BLaER1 (cell line): ENCODE results near the gene COL18A1.

ENCODE experiments used
- H3K27ac ChIP-seq: shearing (Covaris generic); formaldehyde crosslinking; 2 replicates; pipeline ENCODE4 v1.8.1; 2022
- H3K27me3 ChIP-seq: shearing (Covaris generic); formaldehyde crosslinking; 2 replicates; pipeline ENCODE4 v1.8.1; 2022
- H3K36me3 ChIP-seq: shearing (Covaris generic); formaldehyde crosslinking; 2 replicates; pipeline ENCODE4 v1.8.1; 2022
- H3K4me1 ChIP-seq: shearing (Covaris generic); formaldehyde crosslinking; 2 replicates; pipeline ENCODE4 v1.8.1; 2022
- H3K4me2 ChIP-seq: shearing (Covaris generic); formaldehyde crosslinking; 2 replicates; pipeline ENCODE4 v1.8.1; 2022
- H3K4me3 ChIP-seq: shearing (Covaris generic); formaldehyde crosslinking; 2 replicates; pipeline ENCODE4 v1.8.1; 2022
- H3K9ac ChIP-seq: shearing (Covaris generic); formaldehyde crosslinking; 2 replicates; pipeline ENCODE4 v1.8.1; 2022
- H3K9me3 ChIP-seq: shearing (Covaris generic); formaldehyde crosslinking; 2 replicates; pipeline ENCODE4 v1.8.1; 2022
- H4K20me1 ChIP-seq: shearing (Covaris generic); formaldehyde crosslinking; 2 replicates; pipeline ENCODE4 v1.8.1; 2022
- Cebpa-rat ChIP-seq: shearing (Covaris generic); IDR thresholded peaks from 2 replicates; pipeline ENCODE4 v1.8.1; 2022

The COL18A1 gene

GRCh38 chr21:45388011-45388521 is 16.9 kb upstream of the COL18A1 start:
- TF ChIP-seq Cebpa-rat = no peak
- Histone ChIP-seq H4K20me1 (no peaks in the 10 kb centered on the region), H3K9ac (no peak overlapping the region), H3K4me1 (peaks cover 34% of the 10 kb centered on the region), H3K4me3 (no peak overlapping the region), H3K4me2 (peak overlapping the region; percentile 71), H3K27me3 (peaks cover 32% of the 10 kb centered on the region), H3K27ac (no peak overlapping the region), H3K9me3 (no peaks in the 10 kb centered on the region), H3K36me3 (no peaks in the 10 kb centered on the region)

- Histone ChIP-seq H3K36me3 (no peaks in the 10 kb centered on the region), H3K4me2 (no peak overlapping the region), H3K9me3 (no peaks in the 10 kb centered on the region), H3K9ac (no peak overlapping the region), H3K27me3 (peaks cover 31% of the 10 kb centered on the region), H3K4me3 (no peak overlapping the region), H3K4me1 (peaks cover 27% of the 10 kb centered on the region), H4K20me1 (no peaks in the 10 kb centered on the region), H3K27ac (no peak overlapping the region)
- no peak for TF ChIP-seq Cebpa-rat
These were observed 16.2 kb upstream of the COL18A1 start for GRCh38 chr21:45388611-45389296.

GRCh38 chr21:45390121-45390751 is 14.7 kb upstream of the COL18A1 start:
- TF ChIP-seq Cebpa-rat = no peak
- no peak overlapping the region for H3K27ac ChIP-seq
- peaks cover 23% of the 10 kb centered on the region for H3K4me1 ChIP-seq
- H3K4me3 ChIP-seq = no peak overlapping the region
- H3K9me3 ChIP-seq = no peaks in the 10 kb centered on the region
- peaks cover 34% of the 10 kb centered on the region for H3K27me3 ChIP-seq
- H3K36me3 ChIP-seq = no peaks in the 10 kb centered on the region
- no peak overlapping the region for H3K9ac ChIP-seq
- H4K20me1 ChIP-seq = no peaks in the 10 kb centered on the region
- no peak overlapping the region for H3K4me2 ChIP-seq

- TF ChIP-seq Cebpa-rat = no peak
- H3K27ac ChIP-seq = no peak overlapping the region
- no peaks in the 10 kb centered on the region for H4K20me1 ChIP-seq
These were observed 13.9 kb upstream of the COL18A1 start for GRCh38 chr21:45390831-45391742.

GRCh38 chr21:45391743-45392572 is 13.0 kb upstream of the COL18A1 start:
- no peak for TF ChIP-seq Cebpa-rat
- Histone ChIP-seq H3K27ac (no peak overlapping the region), H3K27me3 (peaks cover 34% of the 10 kb centered on the region), H3K9me3 (no peaks in the 10 kb centered on the region), H3K4me1 (peaks cover 23% of the 10 kb centered on the region), H3K4me3 (no peak overlapping the region), H3K36me3 (no peaks in the 10 kb centered on the region), H3K4me2 (no peak overlapping the region), H4K20me1 (no peaks in the 10 kb centered on the region), H3K9ac (no peak overlapping the region)

More at GRCh38 chr21:45390831-45391742, 13.9 kb upstream of the COL18A1 start:
- no peaks in the 10 kb centered on the region for H3K9me3 ChIP-seq
- H3K27me3 ChIP-seq = peaks cover 34% of the 10 kb centered on the region
- H3K4me2 ChIP-seq = no peak overlapping the region
- no peak overlapping the region for H3K9ac ChIP-seq
- H3K4me3 ChIP-seq = no peak overlapping the region
- H3K4me1 ChIP-seq = peaks cover 26% of the 10 kb centered on the region
- no peaks in the 10 kb centered on the region for H3K36me3 ChIP-seq

- Histone ChIP-seq H3K4me2 (no peak overlapping the region), H3K27me3 (peaks cover 34% of the 10 kb centered on the region), H3K36me3 (no peaks in the 10 kb centered on the region), H3K9ac (no peak overlapping the region), H3K9me3 (no peaks in the 10 kb centered on the region), H3K4me1 (peaks cover 17% of the 10 kb centered on the region), H3K4me3 (no peak overlapping the region), H3K27ac (no peak overlapping the region), H4K20me1 (no peaks in the 10 kb centered on the region)
- TF ChIP-seq Cebpa-rat = no peak
These were observed 12.4 kb upstream of the COL18A1 start for GRCh38 chr21:45392573-45392971.

GRCh38 chr21:45393021-45393420 is 11.9 kb upstream of the COL18A1 start:
- Histone ChIP-seq H3K27ac (no peak overlapping the region), H3K9ac (no peak overlapping the region), H3K9me3 (no peaks in the 10 kb centered on the region), H4K20me1 (no peaks in the 10 kb centered on the region), H3K36me3 (no peaks in the 10 kb centered on the region), H3K4me1 (peaks cover 12% of the 10 kb centered on the region), H3K27me3 (peaks cover 34% of the 10 kb centered on the region), H3K4me3 (no peak overlapping the region), H3K4me2 (no peak overlapping the region)
- no peak for TF ChIP-seq Cebpa-rat

- Histone ChIP-seq H3K9me3 (no peaks in the 10 kb centered on the region), H3K4me3 (no peak overlapping the region), H3K36me3 (no peaks in the 10 kb centered on the region)
These were observed 10.9 kb upstream of the COL18A1 start for GRCh38 chr21:45393833-45394638.

More at GRCh38 chr21:45393833-45394638, 10.9 kb upstream of the COL18A1 start:
- H4K20me1 ChIP-seq = no peaks in the 10 kb centered on the region
- H3K27ac ChIP-seq = no peak overlapping the region
- no peak overlapping the region for H3K9ac ChIP-seq
- H3K4me2 ChIP-seq = no peak overlapping the region
- peaks cover 10% of the 10 kb centered on the region for H3K4me1 ChIP-seq
- no peak for TF ChIP-seq Cebpa-rat
- H3K27me3 ChIP-seq = peaks cover 34% of the 10 kb centered on the region
